Brain microvascular endothelial cell (primary cell): ENCODE measurements around the gene FOXRED1.

Experiments
- DNase-seq: peaks from one replicate; pipeline ENCODE4 v3.0.0-alpha.2; 2020
- H3K27ac ChIP-seq: fragments of 250-450 bp; sonication (Bioruptor Pico); 2 replicates; pipeline ENCODE4 v1.5.1; 2020; ENCODE audit warnings: mild to moderate bottlenecking, moderate library complexity
- H3K27me3 ChIP-seq: fragments of 250-450 bp; sonication (Bioruptor Pico); replicated peaks from 2 replicates; pipeline ENCODE4 v1.5.1; 2020; ENCODE audit warnings: mild to moderate bottlenecking
- H3K36me3 ChIP-seq: fragments of 250-450 bp; sonication (Bioruptor Pico); replicated peaks from 2 replicates; pipeline ENCODE4 v1.5.1; 2020; ENCODE audit warnings: mild to moderate bottlenecking
- H3K4me3 ChIP-seq: 2 replicates; pipeline ENCODE4 v1.5.1; 2011; ENCODE audit warnings: low read depth, mild to moderate bottlenecking, control low read depth, low read length, moderate library complexity
- CTCF ChIP-seq: IDR thresholded peaks from 2 replicates; pipeline ENCODE4 v1.5.1; 2011; ENCODE audit warnings: low read depth, mild to moderate bottlenecking, moderate library complexity, low read length, control low read depth, inconsistent platforms; ENCODE audit errors: missing control alignments
- in situ Hi-C: cut with HindIII; loops from 2 replicates; pipeline ENCODE4 v1.10.0; 2017; ENCODE audit warnings: low sequenced_read_pairs, low pct_ligation_motif_present

The FOXRED1 gene

GRCh38 chr11:126279191-126279590 lies 10.2 kb downstream of the FOXRED1 start:
- in situ Hi-C loops, result no loop called here
- Histone ChIP-seq H3K27ac (no peak overlapping the region), H3K27me3 (no peaks in the 10 kb centered on the region), H3K36me3 (peaks cover 15% of the 10 kb centered on the region), H3K4me3 (no peak overlapping the region)
- DNase-seq, result no peak
- no peak for TF ChIP-seq CTCF

- Histone ChIP-seq H3K4me3 (no peak overlapping the region), H3K27ac (no peak overlapping the region), H3K36me3 (peaks cover 10% of the 10 kb centered on the region), H3K27me3 (no peaks in the 10 kb centered on the region)
- in situ Hi-C loops, result no loop called here
- no peak for DNase-seq
- TF ChIP-seq CTCF, result no peak
Observed at GRCh38 chr11:126280595-126280994, 11.6 kb downstream of the FOXRED1 start.

- in situ Hi-C loops, result no loop called here
- Histone ChIP-seq H3K36me3 (peaks cover 6% of the 10 kb centered on the region), H3K27me3 (no peaks in the 10 kb centered on the region), H3K27ac (no peak overlapping the region), H3K4me3 (no peak overlapping the region)
- no peak for DNase-seq
- no peak for TF ChIP-seq CTCF
Observed at GRCh38 chr11:126281245-126281644, 12.3 kb downstream of the FOXRED1 start.

- no peak for TF ChIP-seq CTCF
- no peak overlapping the region for H3K27ac ChIP-seq
- H3K27me3 ChIP-seq, result no peaks in the 10 kb centered on the region
- in situ Hi-C loops, result no loop called here
- peaks cover 6% of the 10 kb centered on the region for H3K36me3 ChIP-seq
- DNase-seq, result no peak
- H3K4me3 ChIP-seq, result no peak overlapping the region
Observed at GRCh38 chr11:126281666-126282175, 12.8 kb downstream of the FOXRED1 start.

- TF ChIP-seq CTCF, result peak; percentile 13
- H3K27me3 ChIP-seq, result no peaks in the 10 kb centered on the region
- DNase-seq, result peak; percentile 39
- peak overlapping the region; percentile 70 for H3K4me3 ChIP-seq
- no peak overlapping the region for H3K27ac ChIP-seq
- H3K36me3 ChIP-seq, result peaks cover under 1% of the 10 kb centered on the region
- in situ Hi-C loops, result no loop called here
Observed at GRCh38 chr11:126282361-126282735, 13.4 kb downstream of the FOXRED1 start.
